Hematopoietic multipotent progenitor cell (in vitro differentiated cells): ENCODE measurements around the gene ZNF48. TPM values are rescaled to one million over a fixed set of nuclear protein-coding genes. Genes with fewer than 3 reads are reported as not detected.

Source experiments
- DNase-seq, 3 donors: peaks; one replicate each; pipeline ENCODE4 v3.0.0-alpha.2; 2011 to 2015; ENCODE audit warnings: low read depth in 2 of 3, low spot score in 2 of 3
- total RNA-seq: library from RNA; depleted of rRNA; stranded (reverse); fragments of >200 nt; gene quantifications from one replicate; pipeline ENCODE4 v1.2.3, GENCODE V29; 2012

The ZNF48 gene
- total RNA-seq, 1 donor, result 17.8 TPM

- DNase-seq, result no peak
Measured at GRCh38 chr16:30401768-30402425, 6.7 kb downstream of the ZNF48 start.

GRCh38 chr16:30406795-30407101 lies 11.5 kb downstream of the ZNF48 start:
- DNase-seq, result no peak

- peak in 2 of 3 donors; percentile 85 to 87 for DNase-seq
Measured at GRCh38 chr16:30407102-30407803, 12.0 kb downstream of the ZNF48 start, which contains the start of gene ZNF771. Gene ZNF771, plus strand, starts transcription at chr16:30407606. Its CDS starts 448 bp downstream, at chr16:30408054.

- no peak for DNase-seq
Measured at GRCh38 chr16:30407804-30408534, 12.7 kb downstream of the ZNF48 start.

- DNase-seq, result peak; percentile 84 to 96 (median 89)
Measured at GRCh38 chr16:30409125-30410060, 14.2 kb downstream of the ZNF48 start.

GRCh38 chr16:30413112-30413806 lies 18.0 kb downstream of the ZNF48 start:
- DNase-seq, result no peak

GRCh38 chr16:30414159-30414558 lies 18.9 kb downstream of the ZNF48 start:
- DNase-seq, result no peak

GRCh38 chr16:30416047-30416603 lies 20.9 kb downstream of the ZNF48 start:
- DNase-seq, result no peak

GRCh38 chr16:30416624-30417528 lies 21.7 kb downstream of the ZNF48 start:
- no peak for DNase-seq

- DNase-seq, result peak; percentile 89 to 93 (median 90)
Measured at GRCh38 chr16:30417529-30418349, 22.5 kb downstream of the ZNF48 start.

GRCh38 chr16:30418350-30419181 lies 23.3 kb downstream of the ZNF48 start:
- DNase-seq, result no peak

- DNase-seq, result no peak
Measured at GRCh38 chr16:30421010-30421409, 25.8 kb downstream of the ZNF48 start.

GRCh38 chr16:30428055-30428454 lies 32.8 kb downstream of the ZNF48 start:
- DNase-seq, result no peak

- DNase-seq, result no peak
Measured at GRCh38 chr16:30429418-30429677, 34.1 kb downstream of the ZNF48 start.

- DNase-seq, result peak; percentile 97 to 100 (median 99)
Measured at GRCh38 chr16:30429678-30430427, 34.6 kb downstream of the ZNF48 start, which contains the start of gene DCTPP1. Gene DCTPP1, minus strand, starts transcription at chr16:30430030. Its CDS starts 50 bp downstream, at chr16:30429980.

- DNase-seq, result no peak
Measured at GRCh38 chr16:30430428-30430970, 35.3 kb downstream of the ZNF48 start.
